Measurements from ENCODE around the gene MST1.

DNA sequence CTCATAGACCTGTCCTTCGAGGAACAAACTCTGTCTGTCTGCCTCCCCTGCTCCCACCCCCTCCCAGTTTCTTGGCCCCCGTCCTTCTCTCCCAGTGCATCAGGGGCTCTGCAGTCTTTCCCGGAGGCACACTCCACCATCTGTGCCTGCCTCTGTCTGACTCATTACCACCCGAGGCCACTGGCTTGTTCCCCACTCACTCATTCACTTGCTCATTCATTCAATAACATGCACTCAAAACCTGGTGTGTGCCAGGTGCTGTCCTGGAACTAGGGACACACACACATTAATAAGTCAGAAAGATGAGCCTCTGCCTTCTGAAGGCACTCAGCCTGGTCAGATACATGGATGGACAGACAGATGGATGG, 17.8 kb upstream of the MST1 start:
- TF ChIP-seq, protein P1, sequence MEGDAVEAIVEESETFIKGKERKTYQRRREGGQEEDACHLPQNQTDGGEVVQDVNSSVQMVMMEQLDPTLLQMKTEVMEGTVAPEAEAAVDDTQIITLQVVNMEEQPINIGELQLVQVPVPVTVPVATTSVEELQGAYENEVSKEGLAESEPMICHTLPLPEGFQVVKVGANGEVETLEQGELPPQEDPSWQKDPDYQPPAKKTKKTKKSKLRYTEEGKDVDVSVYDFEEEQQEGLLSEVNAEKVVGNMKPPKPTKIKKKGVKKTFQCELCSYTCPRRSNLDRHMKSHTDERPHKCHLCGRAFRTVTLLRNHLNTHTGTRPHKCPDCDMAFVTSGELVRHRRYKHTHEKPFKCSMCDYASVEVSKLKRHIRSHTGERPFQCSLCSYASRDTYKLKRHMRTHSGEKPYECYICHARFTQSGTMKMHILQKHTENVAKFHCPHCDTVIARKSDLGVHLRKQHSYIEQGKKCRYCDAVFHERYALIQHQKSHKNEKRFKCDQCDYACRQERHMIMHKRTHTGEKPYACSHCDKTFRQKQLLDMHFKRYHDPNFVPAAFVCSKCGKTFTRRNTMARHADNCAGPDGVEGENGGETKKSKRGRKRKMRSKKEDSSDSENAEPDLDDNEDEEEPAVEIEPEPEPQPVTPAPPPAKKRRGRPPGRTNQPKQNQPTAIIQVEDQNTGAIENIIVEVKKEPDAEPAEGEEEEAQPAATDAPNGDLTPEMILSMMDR (IDR thresholded peaks at IDR 0.05), result no peak
- no peak for TF ChIP-seq EZH2phosphoT487 (IDR thresholded peaks at IDR 0.05)
